ENCODE data around the gene RPGRIP1. TPM values are rescaled to one million over a fixed set of nuclear protein-coding genes. Genes with fewer than 3 reads are reported as not detected.

RPGRIP1 gene
- total RNA-seq, 2 donors from 2014 or later, result 0.09 to 6.8 TPM

- Histone ChIP-seq H3K27me3 (replicated peaks; ENCODE audit: insufficient read depth) (no peaks in the 10 kb centered on the region), H3K9me3 (no peaks in the 10 kb centered on the region), H3K27ac (no peak overlapping the region), H3K4me3 (no peak overlapping the region), H3K4me1 (replicated peaks) (no peaks in the 10 kb centered on the region), H3K36me3 (no peaks in the 10 kb centered on the region)
- 89% methylated on average over 7 of the region's 7 CpGs for WGBS
- TF ChIP-seq POLR2AphosphoS5 (IDR thresholded peaks at IDR 0.05) (no peak), CTCF (IDR thresholded peaks at IDR 0.05) (no peak), POLR2A (IDR thresholded peaks at IDR 0.05) (no peak)
- DNase-seq (ENCODE audit: low spot score), result no peak
- intact Hi-C loops (cut with DNase I), result no loop called here
Observed at GRCh38 chr14:21244544-21244943, 35.3 kb upstream of the RPGRIP1 start.

DNA sequence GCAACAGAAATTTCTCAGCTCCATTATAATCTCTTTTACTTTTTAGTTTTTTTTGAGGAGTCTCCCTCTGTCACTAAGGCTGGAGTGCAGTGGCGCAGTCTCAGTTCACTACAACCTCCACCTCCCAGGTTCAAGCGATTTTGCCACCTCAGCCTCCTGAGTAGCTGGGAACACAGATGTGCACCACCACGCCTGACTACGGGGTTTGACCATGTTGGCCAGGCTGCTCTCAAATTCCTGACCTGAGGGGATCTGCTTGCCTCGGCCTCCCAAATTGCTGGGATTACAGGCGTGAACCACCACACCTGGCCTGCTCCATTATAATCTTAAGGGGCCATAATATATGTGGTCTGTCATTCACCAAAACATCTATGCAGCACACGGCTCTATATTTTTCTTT, 34.1 kb upstream of the RPGRIP1 start:
- intact Hi-C loops (cut with DNase I), result no loop called here
- no peaks in the 10 kb centered on the region for H3K27me3 ChIP-seq (replicated peaks; ENCODE audit: insufficient read depth)
- no peak overlapping the region for H3K4me3 ChIP-seq
- DNase-seq (ENCODE audit: low spot score), result no peak
- H3K36me3 ChIP-seq, result no peaks in the 10 kb centered on the region
- H3K9me3 ChIP-seq, result no peaks in the 10 kb centered on the region
- H3K27ac ChIP-seq, result no peak overlapping the region
- 93% methylated on average over 7 of the region's 7 CpGs for WGBS
- TF ChIP-seq CTCF (IDR thresholded peaks at IDR 0.05), result no peak
- TF ChIP-seq POLR2AphosphoS5 (IDR thresholded peaks at IDR 0.05), result no peak
- no peak for TF ChIP-seq POLR2A (IDR thresholded peaks at IDR 0.05)
- H3K4me1 ChIP-seq (replicated peaks), result no peaks in the 10 kb centered on the region

DNA sequence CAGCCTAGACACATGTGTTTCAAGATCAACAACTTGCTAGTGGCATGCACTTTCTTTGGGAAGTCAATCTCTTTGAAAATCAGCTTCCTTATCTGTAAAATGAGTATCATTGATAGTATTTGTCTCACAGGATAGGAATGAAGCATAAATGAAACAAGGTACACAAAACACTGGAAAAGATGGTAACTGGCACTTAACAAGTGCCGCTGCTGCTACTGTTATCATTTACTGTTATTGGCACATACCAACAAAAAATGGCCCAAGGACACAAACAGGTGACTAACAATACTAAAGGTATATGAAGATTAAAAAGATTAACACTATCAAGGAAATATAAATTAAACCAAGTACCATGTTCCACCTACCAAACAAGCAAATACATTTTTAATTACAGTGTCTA, 31.5 kb upstream of the RPGRIP1 start:
- TF ChIP-seq CTCF (IDR thresholded peaks at IDR 0.05), result no peak
- no peak for TF ChIP-seq POLR2A (IDR thresholded peaks at IDR 0.05)
- no peak for TF ChIP-seq POLR2AphosphoS5 (IDR thresholded peaks at IDR 0.05)
- no peak overlapping the region for H3K27ac ChIP-seq
- WGBS, result 100% methylated on average over 1 of the region's 1 CpG
- H3K9me3 ChIP-seq, result no peaks in the 10 kb centered on the region
- DNase-seq (ENCODE audit: low spot score), result no peak
- no peak overlapping the region for H3K4me3 ChIP-seq
- intact Hi-C loops (cut with DNase I), result no loop called here
- no peaks in the 10 kb centered on the region for H3K36me3 ChIP-seq
- peaks cover 2% of the 10 kb centered on the region for H3K4me1 ChIP-seq (replicated peaks)
- no peaks in the 10 kb centered on the region for H3K27me3 ChIP-seq (replicated peaks; ENCODE audit: insufficient read depth)

GRCh38 chr14:21248739-21249411, 31.0 kb upstream of the RPGRIP1 start:
- no peak for DNase-seq (ENCODE audit: low spot score)
- H3K27me3 ChIP-seq (replicated peaks; ENCODE audit: insufficient read depth), result no peaks in the 10 kb centered on the region
- H3K4me3 ChIP-seq, result no peak overlapping the region
- no peaks in the 10 kb centered on the region for H3K9me3 ChIP-seq
- H3K36me3 ChIP-seq, result no peaks in the 10 kb centered on the region
- no peak overlapping the region for H3K27ac ChIP-seq
- TF ChIP-seq CTCF (IDR thresholded peaks at IDR 0.05) (no peak), POLR2AphosphoS5 (IDR thresholded peaks at IDR 0.05) (no peak), POLR2A (IDR thresholded peaks at IDR 0.05) (no peak)
- WGBS, result 95% methylated on average over 8 of the region's 8 CpGs
- peaks cover 2% of the 10 kb centered on the region for H3K4me1 ChIP-seq (replicated peaks)
- intact Hi-C loops (cut with DNase I), result no loop called here

GRCh38 chr14:21251215-21251614, 28.7 kb upstream of the RPGRIP1 start:
- TF ChIP-seq POLR2AphosphoS5 (IDR thresholded peaks at IDR 0.05) (no peak), POLR2A (IDR thresholded peaks at IDR 0.05) (no peak)
- no peak for DNase-seq (ENCODE audit: low spot score)
- Histone ChIP-seq H3K9me3 (no peaks in the 10 kb centered on the region), H3K27me3 (replicated peaks; ENCODE audit: insufficient read depth) (no peaks in the 10 kb centered on the region), H3K4me3 (no peak overlapping the region), H3K36me3 (peaks cover 0 to 5% of the 10 kb centered on the region in 2 donors), H3K27ac (no peak overlapping the region), H3K4me1 (replicated peaks) (peaks cover 2% of the 10 kb centered on the region)
- 93% methylated on average over 5 of the region's 5 CpGs for WGBS
- intact Hi-C loops (cut with DNase I), result no loop called here

Measured in prostate gland (tissue), 2 donors.